GM12878 (cell line): ENCODE measurements around the gene ATP7B. TPM values are rescaled to one million over a fixed set of nuclear protein-coding genes. Genes with fewer than 3 reads are reported as not detected.

Experiments
- BACH1 ChIP-seq: fragments of 450-650 bp; IDR thresholded peaks from 2 replicates; pipeline ENCODE4 v1.6.1; 2017; ENCODE audit warnings: mild to moderate bottlenecking, borderline replicate concordance
- BHLHE40 ChIP-seq, 2 experiments: fragments of 450-650 bp in 1 of 2; IDR thresholded peaks; 2 replicates each; pipeline ENCODE4 v1.6.1; 2011 to 2017; ENCODE audit warnings: low read depth in 2 of 2, borderline replicate concordance in 1 of 2, improper control_type of control experiment in 1 of 2, low read length in 1 of 2, mild to moderate bottlenecking in 1 of 2
- IKZF1 ChIP-seq: fragments of 450-650 bp; conservative IDR thresholded peaks from 2 replicates; pipeline ENCODE4 v1.6.1; 2017; ENCODE audit warnings: antibody characterized with exemption, mild to moderate bottlenecking
- MTA3 ChIP-seq: IDR thresholded peaks from 2 replicates; pipeline ENCODE4 v1.6.1; 2012; ENCODE audit warnings: low read length, inconsistent platforms, borderline replicate concordance
- PKNOX1 ChIP-seq: fragments of 450-650 bp; IDR thresholded peaks from 2 replicates; pipeline ENCODE4 v1.6.1; 2016; ENCODE audit warnings: mild to moderate bottlenecking
- PRDM15 ChIP-seq: fragments of 450-650 bp; formaldehyde crosslinking; IDR thresholded peaks from 2 replicates; pipeline ENCODE4 v1.4.0; 2020; ENCODE audit warnings: mild to moderate bottlenecking, moderate library complexity
- RELB ChIP-seq: fragments of 450-650 bp; IDR thresholded peaks from 2 replicates; pipeline ENCODE4 v1.6.1; 2017; ENCODE audit warnings: low read depth, mild to moderate bottlenecking, moderate library complexity
- TBL1XR1 ChIP-seq: IDR thresholded peaks from 2 replicates; pipeline ENCODE4 v1.6.1; 2012; ENCODE audit warnings: low read depth, low read length, improper control_type of control experiment
- polyA plus RNA-seq, 11 experiments: library from polyadenylated mRNA; depleted of rRNA in 4 of 11; unstranded in 6 of 11; stranded (reverse) in 5 of 11; fragments of >200 nt; fragmentation: Nextera tagmentation in 4 of 11; fragmentation: Illumina TruSeq in 1 of 11; extraction: Ambion mirVana in 4 of 11; extraction: Trizol in 1 of 11; gene quantifications; 1 replicate in 1 of 11; 2 replicates in 10 of 11; pipeline versions ENCODE4 v1.2.1 to v1.2.3, GENCODE V29; 2011 to 2016; ENCODE audit warnings: inconsistent platforms in 2 of 11, missing spikeins in 2 of 11, low read depth in 1 of 11
- total RNA-seq, 4 experiments: library from RNA; depleted of rRNA in 3 of 4; stranded (reverse); fragments of >200 nt in 3 of 4; fragmentation: Illumina TruSeq in 1 of 4; extraction: Trizol in 1 of 4; gene quantifications; 2 replicates each; pipeline versions ENCODE4 v1.2.1 to v1.2.3, GENCODE V29; 2013 to 2021
- TF ChIP-seq, protein P1 (sequence below): fragments of 450-650 bp; IDR thresholded peaks from 2 replicates; pipeline ENCODE4 v1.6.1; 2016; ENCODE audit warnings: mild to moderate bottlenecking
- TF ChIP-seq, protein P2 (sequence below): fragments of 450-650 bp; IDR thresholded peaks from 2 replicates; pipeline ENCODE4 v1.6.1; 2018; ENCODE audit warnings: borderline replicate concordance, mild to moderate bottlenecking; ENCODE audit not compliant: partially characterized antibody

Gene ATP7B
- total and polyA plus RNA-seq, 10 of the 15 experiments (the other 5 are each of a cell fraction or from before 2014, with no cell fraction given): under 0.01 to 1.1 (median 0.06) TPM; not detected in 2

- TF ChIP-seq, protein P1, sequence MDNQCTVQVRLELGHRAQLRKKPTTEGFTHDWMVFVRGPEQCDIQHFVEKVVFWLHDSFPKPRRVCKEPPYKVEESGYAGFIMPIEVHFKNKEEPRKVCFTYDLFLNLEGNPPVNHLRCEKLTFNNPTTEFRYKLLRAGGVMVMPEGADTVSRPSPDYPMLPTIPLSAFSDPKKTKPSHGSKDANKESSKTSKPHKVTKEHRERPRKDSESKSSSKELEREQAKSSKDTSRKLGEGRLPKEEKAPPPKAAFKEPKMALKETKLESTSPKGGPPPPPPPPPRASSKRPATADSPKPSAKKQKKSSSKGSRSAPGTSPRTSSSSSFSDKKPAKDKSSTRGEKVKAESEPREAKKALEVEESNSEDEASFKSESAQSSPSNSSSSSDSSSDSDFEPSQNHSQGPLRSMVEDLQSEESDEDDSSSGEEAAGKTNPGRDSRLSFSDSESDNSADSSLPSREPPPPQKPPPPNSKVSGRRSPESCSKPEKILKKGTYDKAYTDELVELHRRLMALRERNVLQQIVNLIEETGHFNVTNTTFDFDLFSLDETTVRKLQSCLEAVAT: peak; percentile 91
- TF ChIP-seq PRDM15 (no peak), BACH1 (peak; percentile 69; the same call in 1 of the 2 replicates), BHLHE40 (IDR thresholded peaks at IDR 0.05; ENCODE audit: borderline replicate concordance in 1 of 2, low read depth in 2 of 2, low read length in 1 of 2) (peak; percentile 79 to 88; a peak in 3 of 4 replicates), TBL1XR1 (0 out of 2 replicates have a peak, but pooled peaks have one; percentile 38), MTA3 (no peak), PKNOX1 (peak; percentile 9; the same call in 1 of the 2 replicates), RELB (peak; percentile 81), IKZF1 (peak; percentile 90)
- TF ChIP-seq, protein P2, sequence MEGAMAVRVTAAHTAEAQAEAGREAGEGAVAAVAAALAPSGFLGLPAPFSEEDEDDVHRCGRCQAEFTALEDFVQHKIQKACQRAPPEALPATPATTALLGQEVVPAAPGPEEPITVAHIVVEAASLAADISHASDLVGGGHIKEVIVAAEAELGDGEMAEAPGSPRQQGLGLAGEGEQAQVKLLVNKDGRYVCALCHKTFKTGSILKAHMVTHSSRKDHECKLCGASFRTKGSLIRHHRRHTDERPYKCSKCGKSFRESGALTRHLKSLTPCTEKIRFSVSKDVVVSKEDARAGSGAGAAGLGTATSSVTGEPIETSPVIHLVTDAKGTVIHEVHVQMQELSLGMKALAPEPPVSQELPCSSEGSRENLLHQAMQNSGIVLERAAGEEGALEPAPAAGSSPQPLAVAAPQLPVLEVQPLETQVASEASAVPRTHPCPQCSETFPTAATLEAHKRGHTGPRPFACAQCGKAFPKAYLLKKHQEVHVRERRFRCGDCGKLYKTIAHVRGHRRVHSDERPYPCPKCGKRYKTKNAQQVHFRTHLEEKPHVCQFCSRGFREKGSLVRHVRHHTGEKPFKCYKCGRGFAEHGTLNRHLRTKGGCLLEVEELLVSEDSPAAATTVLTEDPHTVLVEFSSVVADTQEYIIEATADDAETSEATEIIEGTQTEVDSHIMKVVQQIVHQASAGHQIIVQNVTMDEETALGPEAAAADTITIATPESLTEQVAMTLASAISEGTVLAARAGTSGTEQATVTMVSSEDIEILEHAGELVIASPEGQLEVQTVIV: no peak
Observed at GRCh38 chr13:51957377-51958216, 53.7 kb downstream of the ATP7B start (continued).
